K562 (cell line): ENCODE data around the gene PDE6C. TPM values are rescaled to one million over a fixed set of nuclear protein-coding genes. Genes with fewer than 3 reads are reported as not detected.

ENCODE experiments used
- ATAC-seq: fragments of 200-7000 bp; cut with Tn5 transposase; 3 replicates; pipeline ENCODE4 v1.9.1; 2020; ENCODE audit warnings: moderate library complexity
- BruUV-seq: library from RNA; stranded (reverse); fragments of 400-500 nt; replicated peaks from 2 replicates; lab custom pipeline; 2021; lab: Mats Ljungman, UMichigan
- CTCF ChIA-PET: fragments of 300-600 bp; formaldehyde crosslinking; extraction: SDS; loops from one replicate; lab custom pipeline; 2021; ENCODE audit warnings: low intra/inter-chr PET ratio; lab: Yijun Ruan, JAX
- POLR2A ChIA-PET: fragments of 300-600, 350-650 bp; sonication (Branson Sonifier 250); formaldehyde crosslinking; extraction: SDS; loops from one replicate; lab custom pipeline; 2021; ENCODE audit warnings: antibody characterized with exemption, inconsistent platforms; lab: Yijun Ruan, JAX
- DNase-seq, 4 experiments: peaks; one replicate each; pipeline versions ENCODE4 v3.0.0 to v3.0.0-alpha.2; 2011 to 2018; ENCODE audit warnings: low spot score in 3 of 4, mixed read lengths in 3 of 4; ENCODE audit errors: extremely low read depth in 1 of 4
- FAIRE-seq: peaks from 2 replicates; lab custom pipeline; 2011; peaks lifted over from hg19 to GRCh38; lab: Jason Lieb, UNC
- H2AFZ ChIP-seq: 2 replicates; pipeline ENCODE4 v1.6.0; 2011; ENCODE audit warnings: low read depth, low read length, control low read depth, inconsistent platforms
- H3K27ac ChIP-seq: fragments of 200-600 bp; 3 replicates; pipeline ENCODE4 v1.8.0; 2011; ENCODE audit warnings: low read depth, mild to moderate bottlenecking, control low read depth, inconsistent platforms, low read length, moderate library complexity, mixed read lengths; ENCODE audit errors: extremely low read depth
- H3K27me3 ChIP-seq, 2 experiments: fragments of 300-600 bp in 1 of 2; 2 replicates in 1 of 2; 3 replicates in 1 of 2; pipeline versions ENCODE4 v1.6.0 to v1.8.0; 2011; ENCODE audit warnings: inconsistent platforms in 2 of 2, low read length in 2 of 2, mild to moderate bottlenecking in 1 of 2, mixed read lengths in 1 of 2, moderate library complexity in 1 of 2; ENCODE audit not compliant: control insufficient read depth in 2 of 2, insufficient read depth in 2 of 2
- H3K36me3 ChIP-seq: fragments of 300-600 bp; 3 replicates; pipeline ENCODE4 v1.8.0; 2011; ENCODE audit warnings: mild to moderate bottlenecking, low read length, inconsistent platforms; ENCODE audit not compliant: control insufficient read depth, insufficient read depth
- H3K4me1 ChIP-seq, 2 experiments: fragments of 200-600 bp in 1 of 2; replicated peaks in 1 of 2; 2 replicates in 1 of 2; 3 replicates in 1 of 2; pipeline versions ENCODE4 v1.5.1 to v1.8.0; 2011; ENCODE audit warnings: inconsistent platforms in 2 of 2, low read length in 2 of 2, mild to moderate bottlenecking in 1 of 2, mixed read lengths in 1 of 2, moderate library complexity in 1 of 2; ENCODE audit not compliant: control insufficient read depth in 2 of 2, insufficient read depth in 2 of 2
- H3K4me2 ChIP-seq: 2 replicates; pipeline ENCODE4 v1.6.1; 2011; ENCODE audit warnings: low read length, control low read depth, inconsistent platforms, mixed read lengths; ENCODE audit not compliant: insufficient read depth
- H3K4me3 ChIP-seq: fragments of 200-600 bp; sonication (generic), shearing (Covaris generic); 2 replicates; pipeline ENCODE4 v1.5.1; 2016; ENCODE audit warnings: control low read depth, inconsistent platforms
- H3K79me2 ChIP-seq: fragments of 200-600 bp; 3 replicates; pipeline ENCODE4 v1.8.0; 2011; ENCODE audit warnings: low read length, inconsistent platforms; ENCODE audit not compliant: control insufficient read depth, insufficient read depth
- H3K9ac ChIP-seq, 2 experiments: 2 replicates each; pipeline versions ENCODE4 v1.6.0 to v1.6.1; 2011; ENCODE audit warnings: low read depth in 2 of 2, low read length in 2 of 2, control low read depth in 1 of 2, inconsistent platforms in 1 of 2, mild to moderate bottlenecking in 1 of 2, mixed read lengths in 1 of 2; ENCODE audit not compliant: insufficient read depth in 1 of 2
- H3K9me1 ChIP-seq: one replicate; pipeline ENCODE4 v1.6.0; 2011; ENCODE audit warnings: inconsistent platforms, mild to moderate bottlenecking, low read length, moderate library complexity; ENCODE audit not compliant: control insufficient read depth, insufficient read depth
- H3K9me3 ChIP-seq: replicated peaks from 2 replicates; pipeline ENCODE4 v1.5.1; 2011; ENCODE audit warnings: low read depth, low read length, inconsistent platforms; ENCODE audit not compliant: control insufficient read depth, insufficient read depth
- H4K20me1 ChIP-seq: replicated peaks from 2 replicates; pipeline ENCODE4 v1.6.1; 2011; ENCODE audit warnings: low read length, inconsistent platforms, mixed read lengths; ENCODE audit not compliant: control insufficient read depth, insufficient read depth
- LEF1 ChIP-seq: fragments of 450-650 bp; IDR thresholded peaks from 2 replicates; pipeline ENCODE4 v1.6.1; 2016; ENCODE audit warnings: mild to moderate bottlenecking
- RBM15 ChIP-seq: fragments of 200-400 bp; formaldehyde crosslinking; IDR thresholded peaks from 2 replicates; pipeline ENCODE4 v1.6.1; 2018; ENCODE audit warnings: mild to moderate bottlenecking, low read length, moderate library complexity; ENCODE audit not compliant: insufficient read depth
- WGBS: fragments of 100-300 bp; shearing (Covaris generic); methylation state at CpG from one replicate; pipeline ENCODE4 v1.1.6; 2016; ENCODE audit warnings: low coverage, mixed read lengths; ENCODE audit not compliant: insufficient coverage; ENCODE audit errors: missing lambda C conversion rate; 5-methylcytosine and 5-hydroxymethylcytosine counted together
- in situ Hi-C: fragments of 300-500 bp; cut with MboI; formaldehyde crosslinking; loops from 4 replicates; pipeline ENCODE4 v1.15.0; 2018; ENCODE audit warnings: inconsistent platforms, mixed read lengths
- intact Hi-C: fragments of 100-400 bp; cut with micrococcal nuclease; formaldehyde crosslinking; loops from 2 replicates; pipeline ENCODE4 v1.14.2; 2022
- polyA plus RNA-seq, 8 experiments: library from polyadenylated mRNA; depleted of rRNA in 4 of 8; stranded (reverse) in 5 of 8; unstranded in 3 of 8; fragments of >200 nt; fragmentation: Nextera tagmentation in 2 of 8; fragmentation: Illumina TruSeq in 1 of 8; extraction: Ambion mirVana in 2 of 8; extraction: Trizol in 1 of 8; gene quantifications; 2 replicates each; pipeline versions ENCODE4 v1.2.1 to v1.2.3, GENCODE V29; 2011 to 2014; ENCODE audit warnings: inconsistent platforms in 1 of 8, missing spikeins in 1 of 8
- total RNA-seq, 7 experiments: library from RNA; depleted of rRNA in 6 of 7; stranded (reverse); fragments of >200 nt in 6 of 7; fragmentation: Illumina TruSeq in 2 of 7; extraction: Trizol in 2 of 7; gene quantifications; 2 replicates each; pipeline versions ENCODE4 v1.2.1 to v1.2.3, GENCODE V29; 2011 to 2021; ENCODE audit warnings: low replicate concordance in 1 of 7
- TF ChIP-seq, protein P1 (sequence below): IDR thresholded peaks from 2 replicates; pipeline ENCODE4 v1.6.1; 2011; ENCODE audit warnings: borderline replicate concordance, low read depth, mild to moderate bottlenecking, moderate library complexity, low read length; ENCODE audit not compliant: insufficient read depth, poor library complexity, severe bottlenecking
- TF ChIP-seq, protein P2 (sequence below): sonication (generic); formaldehyde crosslinking; IDR thresholded peaks from 2 replicates; pipeline ENCODE4 v1.8.0; 2022; ENCODE audit warnings: missing genetic modification reagents, mild to moderate bottlenecking, moderate library complexity, borderline replicate concordance
- TF ChIP-seq, protein P3 (sequence below), 3 experiments: IDR thresholded peaks in 2 of 3; conservative IDR thresholded peaks in 1 of 3; 2 replicates each; pipeline ENCODE4 v1.5.1; 2011 to 2012; ENCODE audit warnings: low read length in 3 of 3, mild to moderate bottlenecking in 3 of 3, control low read depth in 2 of 3, improper control_type of control experiment in 1 of 3, inconsistent platforms in 1 of 3, low read depth in 1 of 3, mixed read lengths in 1 of 3, moderate library complexity in 1 of 3; ENCODE audit not compliant: insufficient read depth in 2 of 3

Gene PDE6C
- total and polyA plus RNA-seq, 9 of the 15 experiments (the other 6 are each of a cell fraction or from before 2014, with no cell fraction given) = not detected

DNA sequence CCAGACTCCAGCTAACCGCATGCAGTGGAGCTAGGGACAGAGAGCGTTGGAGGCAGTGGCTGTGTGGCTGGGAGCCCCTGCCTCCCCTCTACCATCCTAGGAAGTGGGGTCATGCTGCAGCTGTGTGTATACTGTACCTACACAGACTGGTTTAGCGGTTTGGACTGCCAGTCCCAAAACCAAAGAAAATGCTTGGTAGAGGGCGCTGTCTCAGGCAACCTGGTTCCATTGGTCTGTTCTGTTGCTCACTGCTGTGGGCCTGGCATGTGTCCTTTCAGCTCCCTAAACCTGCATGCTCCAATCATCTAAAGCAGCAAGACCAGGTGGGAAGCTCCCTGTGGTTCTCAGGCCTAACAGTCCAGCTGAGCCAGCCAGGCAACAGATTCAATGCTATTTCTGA, 15.8 kb upstream of the PDE6C start:
- intact Hi-C loops (no loop called here), in situ Hi-C loops (no loop called here)
- H3K27me3 ChIP-seq = peaks cover 4 to 27% of the 10 kb centered on the region in 2 experiments; a peak in 3 of 5 replicates
- no peak overlapping the region for H3K27ac ChIP-seq
- no peaks in the 10 kb centered on the region for H3K36me3 ChIP-seq
- no peak for FAIRE-seq
- H3K9me3 ChIP-seq = no peaks in the 10 kb centered on the region
- ChIA-PET CTCF (no interaction called here), POLR2A (interaction anchor here (1.2 kb wide), 1 partner anchor 11 kb away, joined by 3 read pairs; no protein-coding TSS in a partner anchor)
- no peak; the same call in 2 of the 3 replicates for ATAC-seq
- BruUV-seq = no TSS peak
- WGBS = 21% methylated on average over 4 of the region's 4 CpGs
- H3K9me1 ChIP-seq = no peaks in the 10 kb centered on the region
- TF ChIP-seq RBM15 (no peak), LEF1 (no peak)
- TF ChIP-seq, protein P1, sequence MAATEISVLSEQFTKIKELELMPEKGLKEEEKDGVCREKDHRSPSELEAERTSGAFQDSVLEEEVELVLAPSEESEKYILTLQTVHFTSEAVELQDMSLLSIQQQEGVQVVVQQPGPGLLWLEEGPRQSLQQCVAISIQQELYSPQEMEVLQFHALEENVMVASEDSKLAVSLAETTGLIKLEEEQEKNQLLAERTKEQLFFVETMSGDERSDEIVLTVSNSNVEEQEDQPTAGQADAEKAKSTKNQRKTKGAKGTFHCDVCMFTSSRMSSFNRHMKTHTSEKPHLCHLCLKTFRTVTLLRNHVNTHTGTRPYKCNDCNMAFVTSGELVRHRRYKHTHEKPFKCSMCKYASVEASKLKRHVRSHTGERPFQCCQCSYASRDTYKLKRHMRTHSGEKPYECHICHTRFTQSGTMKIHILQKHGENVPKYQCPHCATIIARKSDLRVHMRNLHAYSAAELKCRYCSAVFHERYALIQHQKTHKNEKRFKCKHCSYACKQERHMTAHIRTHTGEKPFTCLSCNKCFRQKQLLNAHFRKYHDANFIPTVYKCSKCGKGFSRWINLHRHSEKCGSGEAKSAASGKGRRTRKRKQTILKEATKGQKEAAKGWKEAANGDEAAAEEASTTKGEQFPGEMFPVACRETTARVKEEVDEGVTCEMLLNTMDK = no peak
- TF ChIP-seq, protein P2, sequence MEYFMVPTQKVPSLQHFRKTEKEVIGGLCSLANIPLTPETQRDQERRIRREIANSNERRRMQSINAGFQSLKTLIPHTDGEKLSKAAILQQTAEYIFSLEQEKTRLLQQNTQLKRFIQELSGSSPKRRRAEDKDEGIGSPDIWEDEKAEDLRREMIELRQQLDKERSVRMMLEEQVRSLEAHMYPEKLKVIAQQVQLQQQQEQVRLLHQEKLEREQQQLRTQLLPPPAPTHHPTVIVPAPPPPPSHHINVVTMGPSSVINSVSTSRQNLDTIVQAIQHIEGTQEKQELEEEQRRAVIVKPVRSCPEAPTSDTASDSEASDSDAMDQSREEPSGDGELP = no peak
- TF ChIP-seq, protein P3, sequence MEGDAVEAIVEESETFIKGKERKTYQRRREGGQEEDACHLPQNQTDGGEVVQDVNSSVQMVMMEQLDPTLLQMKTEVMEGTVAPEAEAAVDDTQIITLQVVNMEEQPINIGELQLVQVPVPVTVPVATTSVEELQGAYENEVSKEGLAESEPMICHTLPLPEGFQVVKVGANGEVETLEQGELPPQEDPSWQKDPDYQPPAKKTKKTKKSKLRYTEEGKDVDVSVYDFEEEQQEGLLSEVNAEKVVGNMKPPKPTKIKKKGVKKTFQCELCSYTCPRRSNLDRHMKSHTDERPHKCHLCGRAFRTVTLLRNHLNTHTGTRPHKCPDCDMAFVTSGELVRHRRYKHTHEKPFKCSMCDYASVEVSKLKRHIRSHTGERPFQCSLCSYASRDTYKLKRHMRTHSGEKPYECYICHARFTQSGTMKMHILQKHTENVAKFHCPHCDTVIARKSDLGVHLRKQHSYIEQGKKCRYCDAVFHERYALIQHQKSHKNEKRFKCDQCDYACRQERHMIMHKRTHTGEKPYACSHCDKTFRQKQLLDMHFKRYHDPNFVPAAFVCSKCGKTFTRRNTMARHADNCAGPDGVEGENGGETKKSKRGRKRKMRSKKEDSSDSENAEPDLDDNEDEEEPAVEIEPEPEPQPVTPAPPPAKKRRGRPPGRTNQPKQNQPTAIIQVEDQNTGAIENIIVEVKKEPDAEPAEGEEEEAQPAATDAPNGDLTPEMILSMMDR (IDR thresholded peaks at IDR 0.05 in 2 of 3, conservative IDR thresholded peaks at IDR 0.05 in 1 of 3; ENCODE audit: insufficient read depth in 2 of 3, low read depth in 1 of 3, low read length in 3 of 3) = peak in 2 of 3 experiments; percentile 12 to 31; a peak in 1 of 6 replicates
- H3K79me2 ChIP-seq = no peaks in the 10 kb centered on the region
- H3K4me1 ChIP-seq = no peaks in the 10 kb centered on the region; a peak in 1 of 5 replicates
- H3K9ac ChIP-seq = no peak overlapping the region
- H4K20me1 ChIP-seq = no peaks in the 10 kb centered on the region
- no peak overlapping the region for H3K4me2 ChIP-seq
- DNase-seq = no peak
- H3K4me3 ChIP-seq = no peak overlapping the region
- no peak overlapping the region for H2AFZ ChIP-seq
